ELR (cell line): ENCODE measurements around the gene RABAC1.
A peak's percentile ranks its signal among the peaks of the same experiment; 100 is the strongest.
"Not testable (repeated sequence)": the region's sequence is repeated elsewhere in the genome, so short reads cannot be mapped to it uniquely, and the experiment has no call there.

Source experiments
- DNase-seq: peaks from one replicate; pipeline ENCODE4 v3.0.0-alpha.2; 2015; ENCODE audit warnings: low read depth

The RABAC1 gene, protein sequence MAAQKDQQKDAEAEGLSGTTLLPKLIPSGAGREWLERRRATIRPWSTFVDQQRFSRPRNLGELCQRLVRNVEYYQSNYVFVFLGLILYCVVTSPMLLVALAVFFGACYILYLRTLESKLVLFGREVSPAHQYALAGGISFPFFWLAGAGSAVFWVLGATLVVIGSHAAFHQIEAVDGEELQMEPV

DNA sequence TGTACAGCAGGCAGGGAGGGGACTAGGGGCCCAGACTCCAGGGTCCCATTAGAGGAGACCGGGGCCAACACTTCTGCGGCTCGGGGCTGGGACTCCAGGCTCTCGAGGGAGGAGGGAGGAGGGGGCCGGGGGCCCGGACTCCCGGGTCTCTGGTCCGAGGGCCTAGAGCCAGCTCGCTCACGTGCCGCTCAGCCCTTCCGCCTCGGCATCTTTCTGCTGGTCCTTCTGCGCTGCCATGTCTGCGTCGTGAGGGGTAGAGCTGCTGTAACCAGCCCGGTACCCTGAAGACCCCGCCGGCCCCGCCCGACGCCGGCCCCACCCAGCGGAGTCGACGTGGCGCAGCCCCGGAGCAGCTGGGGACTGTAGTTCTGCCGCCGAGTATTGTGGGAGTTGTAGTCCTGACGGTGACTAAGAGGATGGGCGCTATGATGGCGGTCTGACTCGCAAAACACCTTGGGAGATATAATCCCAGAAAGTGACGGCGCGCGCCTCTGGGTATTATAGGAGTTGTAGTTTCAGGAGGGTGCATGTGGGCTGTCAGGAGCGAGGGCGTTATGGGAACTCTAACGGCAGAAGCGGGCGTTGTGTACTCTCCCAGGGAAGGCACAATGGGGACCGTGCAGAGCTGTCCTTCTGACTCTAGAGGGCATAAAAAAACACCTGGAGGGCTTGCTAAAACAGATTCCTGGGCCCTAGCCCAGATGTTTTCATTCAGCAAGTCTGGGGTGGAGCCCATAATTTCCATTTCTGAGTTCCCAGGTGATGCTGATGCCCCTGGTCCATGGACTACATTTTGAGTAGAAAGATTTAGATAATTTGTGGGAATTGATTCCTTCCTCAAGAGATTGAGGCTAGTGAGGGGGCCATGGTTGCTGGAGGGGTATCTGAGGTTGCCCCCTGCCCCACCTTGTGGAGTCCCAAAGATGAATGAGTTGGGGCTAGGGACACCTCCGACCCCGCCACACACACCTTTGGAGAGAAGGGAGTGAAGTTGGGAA lies at the start of gene RABAC1:
Gene RABAC1 (minus strand): TSS at position 266 of the 998 bp plus-strand sequence. CDS start 29 bp downstream, at position 237.
- peak; percentile 93 for DNase-seq

DNA sequence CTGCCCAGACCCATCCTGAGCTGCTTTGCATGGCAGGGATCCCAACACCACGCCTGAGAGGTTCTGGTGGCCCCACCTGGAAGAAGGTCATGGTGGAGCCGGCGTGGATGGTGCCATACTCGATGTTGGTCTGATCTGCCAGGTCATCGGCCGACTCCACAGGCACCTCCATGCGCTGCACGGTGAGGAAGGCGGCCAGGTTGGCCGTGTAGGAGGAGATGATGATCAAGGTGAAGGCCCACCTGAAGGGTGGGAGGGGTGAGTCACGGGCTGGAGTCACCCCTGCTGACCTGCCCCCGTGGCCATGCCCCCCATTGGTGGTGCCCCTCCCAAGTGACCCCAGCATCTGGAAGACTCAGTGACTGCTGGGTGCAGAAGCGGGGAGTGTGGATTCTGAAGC lies 47.4 kb upstream of the RABAC1 start:
- DNase-seq = no peak

DNA sequence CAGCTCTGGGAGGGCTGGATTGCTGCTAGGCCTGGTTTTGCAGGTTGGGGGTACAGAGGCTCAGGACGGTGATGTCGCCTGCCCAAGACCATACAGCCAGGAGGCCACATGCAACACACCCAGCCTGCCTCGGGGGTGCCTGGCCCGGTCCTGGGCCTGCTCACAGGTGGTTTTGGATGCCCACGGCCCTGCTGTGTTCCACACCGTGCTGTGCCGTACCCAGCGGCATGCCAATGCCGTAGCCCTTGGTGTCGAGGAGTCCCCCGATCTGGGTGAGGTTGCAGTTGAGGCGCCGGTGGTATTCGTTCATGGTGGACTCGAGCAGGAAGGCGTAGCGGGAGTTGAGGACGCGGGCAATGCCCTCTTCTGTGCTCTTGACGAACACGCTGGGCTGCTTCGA lies 46.4 kb upstream of the RABAC1 start:
- DNase-seq = no peak

DNA sequence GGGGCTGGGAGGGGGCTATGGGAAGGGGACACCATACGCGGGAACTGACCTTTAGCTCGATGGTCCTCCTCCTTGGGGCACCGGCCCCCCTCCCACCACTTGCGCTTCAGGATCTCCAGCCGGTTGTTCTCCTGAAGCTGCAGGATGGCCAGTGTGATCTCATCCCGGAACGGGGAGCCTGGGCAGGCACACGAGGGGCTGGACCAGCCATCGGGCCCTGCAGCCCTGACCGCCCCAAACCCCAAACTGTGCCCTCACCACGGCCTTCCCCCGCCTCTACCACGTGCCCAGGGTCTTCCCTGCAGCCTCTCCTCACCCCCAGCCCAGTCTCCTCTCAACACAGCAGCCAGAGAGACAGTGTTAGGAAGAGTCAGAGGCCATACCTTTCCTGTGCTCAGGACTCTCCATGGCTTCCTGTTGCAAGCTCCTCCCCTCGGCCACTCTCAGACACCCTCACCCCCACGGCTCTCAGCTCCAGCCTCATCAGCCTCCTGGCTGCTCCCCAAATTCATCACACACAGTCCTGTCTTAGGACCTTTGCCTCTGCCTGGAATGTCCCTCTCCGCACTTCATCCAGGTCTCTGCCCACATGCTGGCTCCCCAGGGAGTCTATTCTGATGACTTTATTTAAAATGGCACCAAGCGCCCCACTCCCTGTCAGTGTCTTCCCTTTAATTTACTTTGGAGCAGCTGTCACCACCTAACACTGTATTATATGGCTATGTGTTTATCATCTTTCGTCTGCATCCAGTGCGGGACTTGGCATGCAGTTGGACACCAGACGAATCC lies 44.6 kb upstream of the RABAC1 start:
- DNase-seq = no peak

DNA sequence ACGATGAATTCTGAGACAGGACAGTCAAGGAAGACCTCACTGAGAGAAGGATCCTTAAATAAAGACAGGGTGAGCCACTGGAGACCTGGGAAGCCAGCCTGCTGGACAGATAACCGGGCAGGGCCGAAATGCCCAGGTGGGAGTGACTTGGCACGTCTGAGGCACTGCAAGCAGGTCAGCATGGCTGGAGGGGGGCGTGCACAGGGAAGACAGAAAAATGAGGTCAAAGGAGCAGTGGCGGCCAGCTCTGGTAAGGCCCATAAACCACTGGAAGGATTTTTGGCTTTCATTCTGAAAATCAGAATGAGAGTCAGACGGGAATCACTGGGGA lies 40.7 kb upstream of the RABAC1 start:
- no peak for DNase-seq

DNA sequence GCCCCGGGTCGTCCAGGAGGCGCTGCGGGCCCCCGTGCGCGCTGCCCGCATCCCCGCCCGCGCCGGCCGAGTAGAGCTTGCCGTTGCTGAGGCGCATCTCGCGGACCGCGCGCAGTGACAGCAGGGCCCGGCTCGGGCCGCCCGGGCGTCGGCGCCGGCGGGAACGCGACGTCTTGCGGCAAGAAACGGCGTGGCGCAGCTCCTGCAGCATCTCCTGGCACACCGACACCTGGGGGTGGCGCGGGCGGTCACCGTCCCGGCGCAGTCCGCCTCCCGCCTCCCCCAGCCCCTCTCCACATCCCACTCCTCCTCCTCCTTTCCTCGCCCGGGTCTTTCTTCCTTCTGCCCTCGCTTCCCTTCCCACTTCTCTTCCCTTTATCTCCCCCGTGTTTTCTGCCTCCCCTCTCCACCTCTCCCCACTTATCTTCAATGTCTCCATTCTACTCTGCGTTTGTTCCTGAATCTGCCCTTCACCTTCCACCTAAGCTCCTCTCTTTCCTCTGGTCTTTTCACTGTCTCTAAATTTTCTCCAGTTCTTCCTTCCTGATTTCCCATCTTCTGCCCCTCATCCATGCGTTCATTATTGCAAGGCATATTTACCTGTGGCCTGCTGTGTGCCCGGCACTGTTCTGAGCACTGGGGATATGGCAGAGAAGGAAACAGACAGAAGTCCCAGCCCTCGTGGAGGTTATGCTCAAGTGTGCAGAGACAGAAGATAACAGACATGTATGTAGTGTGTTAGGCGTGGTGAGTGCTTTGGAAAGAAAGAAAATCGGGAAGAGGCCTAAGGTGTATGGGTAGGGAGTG lies 40.2 kb upstream of the RABAC1 start:
- no peak for DNase-seq

DNA sequence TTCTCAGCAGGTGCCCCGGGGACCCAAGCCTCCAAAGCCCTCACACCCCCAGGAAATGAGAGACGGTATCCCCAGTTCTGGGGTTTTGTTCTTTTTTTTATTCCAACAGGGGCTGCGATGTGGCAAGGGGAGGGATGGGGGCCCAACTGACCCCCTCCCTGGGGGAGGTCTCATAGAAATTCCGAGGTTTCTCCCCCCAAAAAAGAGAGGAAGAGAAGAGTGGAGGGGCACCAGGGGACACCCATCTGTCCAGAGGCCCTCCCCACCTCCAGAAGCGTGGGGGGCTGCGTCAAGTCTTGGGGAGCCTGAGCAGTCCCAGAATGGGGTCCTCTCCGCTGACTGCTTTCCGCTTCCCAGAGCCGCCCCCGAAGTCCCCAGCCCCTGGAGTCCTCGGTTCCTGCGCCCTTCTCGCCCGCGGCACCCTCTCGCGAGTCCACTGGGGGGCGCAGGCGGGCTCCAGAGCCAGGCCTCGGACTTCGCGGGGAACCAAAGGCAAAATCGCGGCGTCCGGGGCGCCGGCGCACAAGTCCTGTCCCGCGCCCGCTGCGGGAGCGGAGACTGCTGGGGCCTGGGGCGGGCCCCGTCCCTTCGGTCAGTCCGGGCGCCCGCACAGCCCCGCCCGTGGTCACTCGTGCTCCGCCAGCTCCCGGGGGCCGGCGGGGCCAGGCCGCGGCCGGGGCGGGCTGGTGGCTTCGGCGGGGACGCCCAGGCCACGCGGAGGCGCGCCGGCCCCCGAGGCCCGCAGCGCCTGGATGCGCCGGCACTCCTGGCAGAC lies 39.3 kb upstream of the RABAC1 start:
- DNase-seq = peak; percentile 55

DNA sequence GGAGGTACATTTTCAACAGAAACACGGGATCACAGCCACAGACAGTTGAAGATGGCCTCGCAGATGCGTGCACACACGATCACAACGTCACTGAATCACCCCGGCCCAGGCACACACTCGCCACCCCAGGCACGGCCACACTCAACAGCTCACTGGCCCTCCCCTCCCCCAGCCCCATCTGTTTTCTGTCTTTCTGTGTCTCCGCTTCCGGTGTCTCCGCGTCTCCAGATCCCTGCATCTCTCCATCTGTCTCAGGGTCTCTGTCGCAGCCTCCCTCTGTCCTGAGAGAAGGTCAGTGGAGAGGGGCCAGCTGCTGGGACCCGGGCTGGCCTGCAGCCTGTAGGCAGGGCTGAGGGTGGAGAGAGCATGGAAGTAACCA lies 38.7 kb upstream of the RABAC1 start:
- DNase-seq = no peak

DNA sequence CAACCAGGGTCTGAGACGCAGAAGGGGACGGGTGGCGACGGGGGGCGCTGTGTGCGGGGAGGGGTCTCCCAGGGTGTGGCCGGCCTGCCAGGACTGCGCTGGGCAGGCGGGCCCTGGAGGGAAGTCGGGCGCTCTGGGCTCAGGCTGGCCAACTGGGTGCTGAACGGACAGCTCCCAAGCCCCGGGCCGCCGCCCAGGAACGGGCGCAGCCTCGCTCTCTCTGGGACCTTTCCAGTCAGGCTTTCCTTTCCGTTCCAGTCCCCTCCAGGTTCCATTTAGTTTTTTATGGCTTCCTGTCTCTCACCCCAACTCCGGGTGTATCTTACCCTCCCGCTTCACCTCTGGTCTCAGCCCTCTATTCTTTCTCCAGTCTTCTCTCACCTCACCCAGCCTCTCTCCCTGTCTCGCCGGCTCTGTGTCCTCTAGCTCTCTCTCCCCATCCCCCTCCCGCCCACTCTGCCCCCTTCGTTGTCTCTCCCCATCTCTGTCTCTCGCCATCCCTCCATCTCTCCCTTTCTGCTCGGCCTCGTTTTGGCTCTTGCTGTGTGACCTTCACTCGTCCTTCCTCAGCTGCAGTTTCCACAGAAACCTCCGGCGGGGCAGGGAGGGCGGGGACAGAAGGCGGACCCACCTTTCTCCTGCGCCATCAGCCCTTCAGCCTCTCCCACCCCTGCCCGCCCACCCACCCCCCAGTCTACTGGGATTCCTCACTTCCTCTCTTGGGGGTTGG lies 38.2 kb upstream of the RABAC1 start:
- peak; percentile 37 for DNase-seq

DNA sequence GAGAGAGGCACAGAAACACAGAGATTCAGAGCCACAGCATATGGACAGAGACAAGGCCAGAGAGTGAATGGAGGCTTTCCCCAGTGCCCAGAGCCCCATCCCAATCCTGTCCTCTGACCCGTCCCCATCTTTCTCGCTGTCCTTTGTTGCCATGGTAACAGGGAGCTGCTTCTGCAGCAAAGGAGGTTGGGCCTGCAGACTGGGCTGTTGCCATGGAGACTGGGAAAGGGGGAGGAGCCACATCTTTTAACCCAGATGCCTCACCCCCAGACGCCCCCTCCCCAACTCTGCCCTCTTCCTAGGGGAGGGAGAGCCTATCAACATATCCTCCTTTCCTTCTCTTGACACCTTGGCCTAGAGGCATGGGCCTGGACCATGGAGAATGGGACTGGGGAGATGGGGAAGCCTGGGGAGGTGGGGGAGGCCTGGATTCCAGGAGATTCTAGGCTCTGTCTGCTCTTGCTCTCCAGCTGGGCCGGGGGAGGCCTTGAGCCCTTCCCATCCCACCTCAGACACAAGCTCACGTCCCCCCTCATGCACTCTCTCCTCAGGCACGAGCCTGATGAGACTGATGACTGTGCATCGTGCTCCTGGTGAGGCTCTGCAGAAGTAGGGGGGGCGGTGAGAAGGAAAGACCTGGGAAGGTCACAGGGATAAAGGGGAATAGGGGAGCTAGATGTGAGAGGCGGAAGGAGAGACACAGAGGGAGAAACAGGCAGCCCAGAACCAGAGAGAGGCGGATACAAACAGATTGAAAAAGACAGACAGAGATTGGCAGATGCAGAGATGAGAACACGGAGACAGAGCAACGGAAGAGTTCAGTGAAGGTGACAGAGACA lies 37.1 kb upstream of the RABAC1 start:
- DNase-seq = peak; percentile 30

DNA sequence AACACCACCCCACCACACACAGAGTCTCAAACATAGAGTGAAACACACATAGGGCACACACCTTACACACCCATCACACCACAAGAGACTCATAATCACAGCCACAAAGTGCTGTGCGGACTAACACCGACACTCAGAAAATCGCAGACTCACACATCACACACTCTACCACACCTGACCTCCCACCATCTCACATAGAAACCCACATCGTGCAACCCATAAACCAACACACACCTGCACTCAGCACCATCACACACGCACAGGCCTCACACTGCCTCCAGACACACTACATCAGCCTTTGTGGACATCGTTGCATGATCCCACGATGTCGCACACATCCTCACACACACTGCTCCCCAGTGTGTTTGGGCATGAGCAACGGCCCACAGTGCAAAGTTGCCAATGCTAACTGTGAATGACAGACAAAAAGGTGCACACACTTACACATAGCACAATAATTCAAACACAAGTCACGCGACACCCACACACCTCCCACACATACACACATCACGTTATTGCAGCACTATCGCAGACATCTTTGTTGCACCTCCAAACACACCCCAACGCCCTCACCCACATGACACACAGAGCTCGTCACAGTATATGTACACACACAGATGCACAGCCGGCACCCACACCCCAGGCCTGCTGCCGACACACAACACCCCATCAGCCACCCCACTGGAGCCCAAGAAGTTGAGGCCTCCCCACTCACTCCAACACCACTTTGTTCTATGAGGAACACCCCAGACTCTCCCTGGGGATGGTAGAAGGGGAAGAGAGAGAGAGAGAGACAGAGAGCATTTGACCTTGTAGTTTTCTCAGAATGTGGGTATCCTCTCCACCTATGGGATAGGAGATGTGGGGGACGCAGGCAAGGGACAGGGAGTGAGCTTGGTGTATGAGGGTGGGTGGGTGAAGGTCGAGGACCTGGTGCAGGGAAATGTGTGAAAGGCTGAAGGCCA lies 36.2 kb upstream of the RABAC1 start:
- no peak for DNase-seq

DNA sequence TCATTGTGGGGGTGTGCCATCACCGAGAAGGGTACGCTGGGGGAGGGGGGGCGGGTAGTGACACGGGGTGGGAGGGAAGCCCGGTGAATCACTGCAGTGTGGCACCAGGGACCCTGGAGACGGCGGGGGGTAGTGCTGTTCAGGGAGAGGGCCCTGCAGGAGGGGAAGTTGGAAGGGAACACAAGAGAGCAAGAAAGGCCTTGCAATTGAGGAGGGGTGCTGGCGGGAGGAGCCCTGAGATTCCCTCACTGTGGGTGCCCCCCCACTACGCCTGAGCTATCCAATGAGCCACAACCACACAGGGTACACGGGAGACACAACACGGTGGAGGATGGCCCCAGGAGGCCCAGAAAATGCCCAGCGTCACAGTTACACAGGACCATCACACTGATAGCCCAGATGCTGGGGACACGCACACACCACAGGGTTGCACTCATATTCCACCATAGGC lies 35.4 kb upstream of the RABAC1 start:
- DNase-seq = no peak

DNA sequence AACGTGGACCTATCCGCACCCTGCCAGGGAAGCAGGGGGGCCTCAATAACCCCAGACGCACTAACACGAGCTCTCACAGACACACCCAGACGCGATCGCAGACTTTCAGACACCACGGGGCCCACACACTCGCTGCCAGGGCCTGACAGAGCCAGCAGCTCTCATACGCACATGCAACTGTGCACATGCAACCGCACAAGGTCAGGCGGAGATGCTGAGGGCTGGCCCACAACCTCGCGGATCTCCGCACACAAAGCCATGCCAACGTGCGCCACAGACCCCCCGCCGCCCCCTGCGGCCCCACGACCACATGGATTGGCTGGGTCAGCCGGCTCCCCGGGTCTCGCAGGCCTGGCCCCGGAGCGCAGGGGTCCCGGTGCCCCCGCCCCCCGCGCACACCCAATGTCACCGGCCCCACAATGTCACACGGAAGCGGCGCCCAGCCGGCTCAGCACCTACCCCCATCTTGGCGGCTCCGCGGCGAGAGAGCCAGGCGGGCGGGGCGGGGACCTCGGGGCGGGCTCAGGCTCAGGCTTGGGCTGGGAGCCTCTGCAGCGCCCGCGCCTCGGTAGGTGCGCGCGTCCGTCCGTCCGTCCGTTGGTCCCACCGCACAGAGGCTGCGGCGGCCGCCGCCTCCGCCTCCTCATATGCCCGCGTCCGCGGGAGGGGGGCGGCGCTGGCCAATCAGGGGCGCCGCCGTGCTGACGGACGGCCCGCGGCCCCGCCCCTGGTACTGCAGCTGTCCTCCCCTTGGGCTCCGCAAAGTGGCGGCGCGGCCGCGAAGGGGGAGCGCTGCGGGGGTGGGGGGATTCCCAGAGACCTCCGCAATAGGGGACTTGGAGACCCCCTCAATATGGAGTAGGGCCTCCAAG lies 34.7 kb upstream of the RABAC1 start, which contains the start of gene ATP1A3:
Gene ATP1A3 (minus strand): TSS at position 619 of the 872 bp plus-strand sequence. CDS start 154 bp downstream, at position 465.
- DNase-seq = peak; percentile 46

DNA sequence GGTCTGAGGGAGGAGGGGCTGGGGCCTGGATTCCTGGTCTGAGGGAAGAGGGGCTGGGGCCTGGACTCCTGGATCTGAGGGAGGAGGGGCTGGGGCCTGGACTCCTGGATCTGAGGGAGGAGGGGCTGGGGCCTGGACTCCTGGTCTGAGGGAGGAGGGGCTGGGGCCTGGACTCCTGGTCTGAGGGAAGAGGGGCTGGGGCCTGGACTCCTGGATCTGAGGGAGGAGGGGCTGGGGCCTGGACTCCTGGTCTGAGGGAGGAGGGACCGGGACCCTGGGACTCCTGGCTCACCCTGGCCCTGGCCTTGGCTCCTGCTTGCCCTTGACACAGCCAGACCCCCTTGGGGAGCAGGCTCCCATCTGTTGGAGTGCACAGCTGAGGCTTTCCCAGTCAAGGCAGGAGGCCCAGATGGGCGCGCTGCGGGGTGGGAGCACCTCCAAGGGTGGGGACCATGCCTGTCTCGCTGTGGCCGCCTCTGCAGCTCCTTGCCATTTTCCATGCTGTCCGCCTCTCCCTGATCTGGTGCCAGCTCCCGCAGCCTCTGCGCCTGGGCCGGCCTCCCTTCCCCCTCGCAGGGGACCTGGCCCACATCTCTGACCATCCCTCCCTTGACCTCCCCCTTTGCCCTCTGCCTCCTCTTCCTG lies 32.9 kb upstream of the RABAC1 start:
- DNase-seq = not testable (repeated sequence)

DNA sequence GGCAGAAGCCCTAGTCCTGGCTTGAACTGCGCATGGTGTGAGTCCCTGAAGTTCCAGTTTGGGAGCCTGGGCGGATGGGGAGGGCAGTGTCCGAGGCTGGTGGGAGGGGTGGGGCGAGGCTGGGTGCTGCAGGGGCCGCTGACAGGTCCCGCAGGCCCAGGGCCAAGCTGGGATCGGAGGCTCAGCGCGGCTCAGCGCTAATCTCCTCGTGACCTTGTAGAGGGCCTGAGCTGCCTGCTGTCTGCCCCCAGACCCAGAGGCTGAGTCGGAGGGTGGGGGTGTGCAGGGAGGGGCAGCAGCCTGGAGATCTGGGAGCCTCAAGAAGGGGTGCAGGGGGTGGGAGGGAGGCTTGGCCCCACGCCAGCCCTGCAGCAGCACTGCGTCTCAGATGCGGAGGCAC lies 31.9 kb upstream of the RABAC1 start:
- no peak for DNase-seq

DNA sequence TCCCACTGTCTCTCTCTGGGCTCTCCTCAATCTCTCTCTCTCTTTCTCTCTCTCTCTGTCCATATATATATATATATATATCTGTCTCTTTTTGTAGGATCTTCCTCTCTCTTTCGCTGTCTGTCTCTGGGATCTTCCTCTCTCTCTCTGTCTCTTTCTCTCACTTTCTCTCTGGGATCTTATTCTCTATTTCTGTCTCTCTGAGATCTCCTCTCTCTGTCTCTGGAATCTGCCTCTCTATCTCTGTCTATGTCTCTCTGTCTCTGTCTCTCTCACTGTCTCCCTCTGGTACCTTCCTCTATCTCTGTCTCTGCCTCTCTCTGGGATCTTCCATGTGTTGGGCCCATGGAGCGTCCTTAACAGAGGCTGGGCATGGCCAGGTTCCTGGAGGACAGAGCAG lies 31.5 kb upstream of the RABAC1 start:
- no peak for DNase-seq
